ENCODE results near the gene BHMT. TPM values are rescaled to one million over a fixed set of nuclear protein-coding genes. Genes with fewer than 3 reads are reported as not detected.

The BHMT gene
- total RNA-seq (1 to 10 TPM in 1 of 9 donors, under 1 TPM in 7, not detected in 1; 0.23 to 1.6 (median 0.71) TPM), polyA plus RNA-seq (under 1 TPM; 0.24 to 0.56 (median 0.47) TPM)
- long read RNA-seq, donor 1, result 0 reads
- long read RNA-seq, donor 2, result 0 reads
- long read RNA-seq, donor 3, result 0 reads
- long read RNA-seq, donor 4, result 0 reads
- long read RNA-seq, donor 5, result 0 reads
- long read RNA-seq, donor 6, result 0 reads
- long read RNA-seq, donor 7, result 0 reads
- long read RNA-seq, donor 8, partial matches to known transcripts, result 0 of 2 reads
- long read RNA-seq, donor 8, other reads (novel, unspliced or antisense), result 0 of 2 reads
- long read RNA-seq, donor 9, result 0 reads
- long read RNA-seq, donor 10, result 0 reads

DNA sequence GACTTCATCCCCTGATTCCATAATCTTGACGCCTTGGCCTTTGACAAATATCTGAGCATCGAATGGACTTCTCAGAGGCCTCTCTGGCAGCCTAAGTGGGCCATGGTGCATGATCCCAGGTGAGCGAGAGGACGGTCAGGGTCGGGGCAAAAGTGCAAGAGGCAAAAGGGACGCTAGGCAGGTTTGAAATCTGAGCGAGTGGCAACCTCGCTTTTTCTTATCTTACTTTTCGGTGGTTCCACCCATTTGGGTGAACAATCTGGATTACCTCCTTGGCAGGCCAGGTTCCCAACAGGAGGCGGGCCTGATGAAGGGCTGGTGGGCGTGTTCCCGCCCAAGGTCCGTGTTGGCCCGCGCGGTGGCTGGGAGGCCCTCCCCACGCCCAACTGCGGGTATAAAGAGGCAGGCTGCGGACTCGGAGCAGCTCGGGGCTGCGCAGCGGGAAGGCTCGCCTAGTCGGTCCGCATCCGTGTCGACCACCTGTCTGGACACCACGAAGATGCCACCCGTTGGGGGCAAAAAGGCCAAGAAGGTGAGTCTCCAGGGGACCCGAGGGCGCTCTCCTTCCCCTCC, at the start of gene BHMT:
Gene BHMT (plus strand): TSS at position 423 of the 573 bp plus-strand sequence. CDS start 77 bp downstream, at position 500.
- 23 to 51% (median 34%) methylated on average over 12 to 32 of the region's 32 CpGs for WGBS, 4 donors
- no peak for DNase-seq
- no peaks in the 10 kb centered on the region for H3K9me3 ChIP-seq (replicated peaks in 1 of 3)
- peaks cover 37% of the 10 kb centered on the region for H3K27me3 ChIP-seq
- TF ChIP-seq POLR2A (IDR thresholded peaks at IDR 0.05), result no peak
- TF ChIP-seq CTCF (IDR thresholded peaks at IDR 0.05), result no peak
- intact Hi-C loops (cut with DNase I), result no loop called here
- H3K4me3 ChIP-seq, result no peak within 1 kb of the TSS
- H3K27ac ChIP-seq, result no peak within 1 kb of the TSS
- no peaks in the 10 kb centered on the region for H3K36me3 ChIP-seq (replicated peaks in 1 of 2)
- H3K4me1 ChIP-seq (replicated peaks in 1 of 2), result peaks cover 0 to 7% of the 10 kb centered on the region in 2 donors

- H3K27ac ChIP-seq, result no peak overlapping the region
- no peaks in the 10 kb centered on the region for H3K4me1 ChIP-seq (replicated peaks in 1 of 2)
- no peaks in the 10 kb centered on the region for H3K9me3 ChIP-seq (replicated peaks in 1 of 3)
- H3K4me3 ChIP-seq, result no peak overlapping the region
- DNase-seq, result no peak
- H3K36me3 ChIP-seq (replicated peaks in 1 of 2), result no peaks in the 10 kb centered on the region
- no peak for TF ChIP-seq CTCF (IDR thresholded peaks at IDR 0.05)
- no peak for TF ChIP-seq POLR2A (IDR thresholded peaks at IDR 0.05)
- H3K27me3 ChIP-seq, result no peaks in the 10 kb centered on the region
- intact Hi-C loops (cut with DNase I), result no loop called here
- 88 to 97% (median 94%) methylated on average over 3 of the region's 3 CpGs for WGBS, 4 donors
These were observed 49.2 kb upstream of the BHMT start for GRCh38 chr5:79062436-79062835.

DNA sequence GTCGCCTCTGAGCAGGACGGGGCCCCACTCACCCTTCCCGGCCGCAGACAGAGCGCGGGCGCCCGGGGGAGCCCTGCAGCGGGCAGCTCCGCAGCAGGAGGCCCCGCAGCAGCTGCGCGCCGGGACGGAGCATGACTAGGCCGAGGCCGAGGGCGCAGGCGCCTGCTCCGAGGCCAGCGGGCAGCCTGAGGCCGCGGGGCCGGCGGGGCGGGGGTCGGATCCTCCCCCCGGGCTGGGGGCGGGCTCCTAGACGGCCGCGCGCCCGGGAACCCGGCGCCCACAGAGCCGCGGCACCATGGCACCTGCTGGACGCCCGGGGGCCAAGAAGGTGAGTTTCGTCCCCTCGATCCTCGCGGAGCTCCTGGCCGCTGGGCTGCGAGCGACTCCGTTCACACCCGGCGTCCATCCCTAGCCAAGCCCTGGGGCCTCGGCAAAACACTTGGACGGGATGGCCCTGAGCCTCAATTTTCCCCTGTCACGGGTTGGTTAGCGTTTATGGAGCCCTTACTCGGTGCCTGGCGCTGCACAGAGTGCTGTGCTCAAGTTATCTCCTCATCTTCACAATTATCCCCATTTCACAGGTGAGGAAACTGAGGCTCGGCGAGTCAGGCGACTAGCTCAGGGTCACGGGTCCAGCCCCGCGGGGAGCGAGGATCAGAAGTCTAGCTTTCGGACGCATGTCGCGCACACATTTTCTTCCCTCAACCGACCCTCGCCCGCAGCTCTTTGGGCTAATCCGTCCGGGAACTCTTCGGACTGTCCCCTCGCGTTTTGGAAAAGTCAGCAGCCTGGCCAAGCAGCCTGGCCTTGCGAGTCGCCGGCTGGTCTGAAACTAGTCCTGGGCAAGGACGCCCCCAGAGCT, 41.9 kb upstream of the BHMT start, which contains the start of the genes BHMT2 and DMGDH:
Gene BHMT2 (plus strand): TSS at position 280 of the 862 bp plus-strand sequence. CDS start 16 bp downstream, at position 296.
Gene DMGDH (minus strand): TSS at position 187 of the 862 bp plus-strand sequence. CDS start 54 bp downstream, at position 133.
- H3K4me1 ChIP-seq (replicated peaks in 1 of 2), result no peaks in the 10 kb centered on the region

More for the DNA sequence above, 41.9 kb upstream of the BHMT start, which contains the start of the genes BHMT2 and DMGDH:
- H3K27ac ChIP-seq, result peak within 1 kb of the TSS in 3 of 5 donors; percentile 64 to 70 (median 69)
- 16 to 53% (median 20%) methylated on average over 12 to 79 of the region's 79 CpGs for WGBS, 4 donors
- intact Hi-C loops (cut with DNase I), result no loop called here
- no peaks in the 10 kb centered on the region for H3K9me3 ChIP-seq (replicated peaks in 1 of 3)
- TF ChIP-seq CTCF (IDR thresholded peaks at IDR 0.05) (no peak), POLR2A (IDR thresholded peaks at IDR 0.05) (peak in 1 of 2 donors; percentile 61)
- no peaks in the 10 kb centered on the region for H3K27me3 ChIP-seq
- peak; percentile 54 to 73 (median 66) for DNase-seq
- H3K4me3 ChIP-seq, result peak within 1 kb of the TSS in 2 of 4 donors; percentile 48 to 62
- no peaks in the 10 kb centered on the region for H3K36me3 ChIP-seq (replicated peaks in 1 of 2)

Data from adrenal gland (tissue), 19 donors.